Neural cell (in vitro differentiated cells): Measurements from ENCODE around the gene TOM1L1. TPM values are rescaled to one million over a fixed set of nuclear protein-coding genes. Genes with fewer than 3 reads are reported as not detected.

ENCODE experiments used
- H2AFZ ChIP-seq: fragments of 200-600, 300-800 bp; sonication (generic), shearing (Covaris generic); 2 replicates; pipeline ENCODE4 v1.6.0; 2014; ENCODE audit warnings: low read depth, mild to moderate bottlenecking, antibody characterized with exemption, low read length, moderate library complexity
- H3F3A ChIP-seq: fragments of 200-600 bp; shearing (Covaris generic); 2 replicates; pipeline ENCODE4 v1.6.1; 2016; ENCODE audit warnings: mild to moderate bottlenecking, moderate library complexity, mixed read lengths, antibody characterized with exemption, low read length; ENCODE audit not compliant: insufficient read depth, poor library complexity, severe bottlenecking
- H3K27ac ChIP-seq: fragments of 200-600, 300-800 bp; sonication (generic), shearing (Covaris generic); 2 replicates; pipeline ENCODE4 v1.5.1; 2014; ENCODE audit warnings: mild to moderate bottlenecking, low read length, moderate library complexity
- H3K27me3 ChIP-seq: fragments of 300-800, 200-600 bp; sonication (generic), shearing (Covaris generic); 2 replicates; pipeline ENCODE4 v1.6.0; 2014; ENCODE audit warnings: mild to moderate bottlenecking, low read depth, low read length, moderate library complexity; ENCODE audit not compliant: insufficient read depth
- H3K36me3 ChIP-seq: fragments of 300-800, 200-600 bp; sonication (generic), shearing (Covaris generic); 2 replicates; pipeline ENCODE4 v1.5.1; 2014; ENCODE audit warnings: mild to moderate bottlenecking, antibody characterized with exemption, low read length, moderate library complexity; ENCODE audit not compliant: insufficient read depth
- H3K4me2 ChIP-seq: fragments of 300-800, 200-600 bp; sonication (generic), shearing (Covaris generic); 2 replicates; pipeline ENCODE4 v1.6.0; 2014; ENCODE audit warnings: mild to moderate bottlenecking, low read length
- H3K4me3 ChIP-seq: fragments of 300-800, 200-600 bp; sonication (generic), shearing (Covaris generic); 2 replicates; pipeline ENCODE4 v1.5.1; 2014; ENCODE audit warnings: mild to moderate bottlenecking, low read length, moderate library complexity
- H3K79me2 ChIP-seq: fragments of 200-600 bp; shearing (Covaris generic); replicated peaks from 2 replicates; pipeline ENCODE4 v1.6.0; 2014; ENCODE audit warnings: mild to moderate bottlenecking, low read length, moderate library complexity; ENCODE audit not compliant: insufficient read depth
- H3K9ac ChIP-seq: fragments of 300-800, 200-600 bp; sonication (generic), shearing (Covaris generic); 2 replicates; pipeline ENCODE4 v1.6.1; 2016; ENCODE audit warnings: mild to moderate bottlenecking, low read length, mixed read lengths
- H3K9me2 ChIP-seq: fragments of 200-600 bp; shearing (Covaris generic); 2 replicates; pipeline ENCODE4 v1.6.1; 2016; ENCODE audit warnings: mild to moderate bottlenecking, low read length, mixed read lengths; ENCODE audit not compliant: insufficient read depth
- H3K9me3 ChIP-seq: fragments of 200-600, 300-800 bp; sonication (generic), shearing (Covaris generic); 2 replicates; pipeline ENCODE4 v1.6.1; 2016; ENCODE audit warnings: mild to moderate bottlenecking, mixed run types, low read length, moderate library complexity, mixed read lengths
- H4K20me1 ChIP-seq: fragments of 200-600 bp; shearing (Covaris generic); 2 replicates; pipeline ENCODE4 v1.6.1; 2016; ENCODE audit warnings: mild to moderate bottlenecking, mixed run types; ENCODE audit not compliant: insufficient read depth
- EZH2 ChIP-seq: fragments of 200-600, 300-800 bp; shearing (Covaris generic), sonication (generic); IDR thresholded peaks from 2 replicates; pipeline ENCODE4 v1.6.1; 2014; ENCODE audit warnings: antibody characterized with exemption, low read length, borderline replicate concordance, mild to moderate bottlenecking; ENCODE audit not compliant: insufficient read depth, poor library complexity, severe bottlenecking
- MXI1 ChIP-seq: fragments of 450-650 bp; conservative IDR thresholded peaks from 2 replicates; pipeline ENCODE4 v1.6.1; 2014; ENCODE audit warnings: antibody characterized with exemption, mild to moderate bottlenecking; ENCODE audit not compliant: poor library complexity, severe bottlenecking
- POLR2AphosphoS5 ChIP-seq: IDR thresholded peaks from 2 replicates; pipeline ENCODE4 v1.6.1; 2012
- SMC3 ChIP-seq: fragments of 450-650 bp; conservative IDR thresholded peaks from 2 replicates; pipeline ENCODE4 v1.6.1; 2014; ENCODE audit warnings: antibody characterized with exemption, mild to moderate bottlenecking, moderate library complexity; ENCODE audit not compliant: poor library complexity
- TAF1 ChIP-seq: IDR thresholded peaks from 2 replicates; pipeline ENCODE4 v1.6.1; 2012; ENCODE audit warnings: low read depth
- polyA plus RNA-seq: library from polyadenylated mRNA; depleted of rRNA; stranded (reverse); fragments of >200 nt; gene quantifications from 2 replicates; pipeline ENCODE4 v1.2.3, GENCODE V29; 2014
- TF ChIP-seq, protein P1 (sequence below): IDR thresholded peaks from 2 replicates; pipeline ENCODE4 v1.6.1; 2012; ENCODE audit warnings: borderline replicate concordance

Gene TOM1L1
- polyA plus RNA-seq, 1 donor from 2014 or later = 13.6 TPM

GRCh38 chr17:54919425-54919824, 18.8 kb downstream of the TOM1L1 start:
- Histone ChIP-seq H3K27ac (no peak overlapping the region), H3K79me2 (no peaks in the 10 kb centered on the region), H3K27me3 (no peaks in the 10 kb centered on the region), H3K36me3 (no peaks in the 10 kb centered on the region), H3K9me2 (no peaks in the 10 kb centered on the region), H3K4me2 (no peak overlapping the region), H3K9me3 (no peaks in the 10 kb centered on the region), H3F3A (no peaks in the 10 kb centered on the region), H2AFZ (no peak overlapping the region), H3K4me3 (no peak overlapping the region), H4K20me1 (no peaks in the 10 kb centered on the region), H3K9ac (no peak overlapping the region)
- no peak for TF ChIP-seq MXI1
- no peak for TF ChIP-seq TAF1

- H3K27ac ChIP-seq = no peak overlapping the region
- H3K9ac ChIP-seq = no peak overlapping the region
- H3K4me2 ChIP-seq = no peak overlapping the region
- no peaks in the 10 kb centered on the region for H3K36me3 ChIP-seq
- H3K4me3 ChIP-seq = no peak overlapping the region
- TF ChIP-seq EZH2 (no peak), TAF1 (no peak)
- no peaks in the 10 kb centered on the region for H3K27me3 ChIP-seq
- H2AFZ ChIP-seq = no peak overlapping the region
- no peaks in the 10 kb centered on the region for H3K79me2 ChIP-seq
- no peaks in the 10 kb centered on the region for H3F3A ChIP-seq
- no peaks in the 10 kb centered on the region for H3K9me2 ChIP-seq
- no peaks in the 10 kb centered on the region for H3K9me3 ChIP-seq
- H4K20me1 ChIP-seq = no peaks in the 10 kb centered on the region
These were observed 20.2 kb downstream of the TOM1L1 start for GRCh38 chr17:54920819-54921218.

- Histone ChIP-seq H3K9me2 (no peaks in the 10 kb centered on the region), H3K4me3 (no peak overlapping the region), H3K36me3 (no peaks in the 10 kb centered on the region), H2AFZ (no peak overlapping the region), H3F3A (no peaks in the 10 kb centered on the region), H3K9ac (no peak overlapping the region), H3K27ac (no peak overlapping the region), H3K4me2 (no peak overlapping the region), H4K20me1 (no peaks in the 10 kb centered on the region), H3K9me3 (no peaks in the 10 kb centered on the region), H3K79me2 (no peaks in the 10 kb centered on the region), H3K27me3 (no peaks in the 10 kb centered on the region)
- no peak for TF ChIP-seq POLR2AphosphoS5
- no peak for TF ChIP-seq SMC3
- TF ChIP-seq, protein P1, sequence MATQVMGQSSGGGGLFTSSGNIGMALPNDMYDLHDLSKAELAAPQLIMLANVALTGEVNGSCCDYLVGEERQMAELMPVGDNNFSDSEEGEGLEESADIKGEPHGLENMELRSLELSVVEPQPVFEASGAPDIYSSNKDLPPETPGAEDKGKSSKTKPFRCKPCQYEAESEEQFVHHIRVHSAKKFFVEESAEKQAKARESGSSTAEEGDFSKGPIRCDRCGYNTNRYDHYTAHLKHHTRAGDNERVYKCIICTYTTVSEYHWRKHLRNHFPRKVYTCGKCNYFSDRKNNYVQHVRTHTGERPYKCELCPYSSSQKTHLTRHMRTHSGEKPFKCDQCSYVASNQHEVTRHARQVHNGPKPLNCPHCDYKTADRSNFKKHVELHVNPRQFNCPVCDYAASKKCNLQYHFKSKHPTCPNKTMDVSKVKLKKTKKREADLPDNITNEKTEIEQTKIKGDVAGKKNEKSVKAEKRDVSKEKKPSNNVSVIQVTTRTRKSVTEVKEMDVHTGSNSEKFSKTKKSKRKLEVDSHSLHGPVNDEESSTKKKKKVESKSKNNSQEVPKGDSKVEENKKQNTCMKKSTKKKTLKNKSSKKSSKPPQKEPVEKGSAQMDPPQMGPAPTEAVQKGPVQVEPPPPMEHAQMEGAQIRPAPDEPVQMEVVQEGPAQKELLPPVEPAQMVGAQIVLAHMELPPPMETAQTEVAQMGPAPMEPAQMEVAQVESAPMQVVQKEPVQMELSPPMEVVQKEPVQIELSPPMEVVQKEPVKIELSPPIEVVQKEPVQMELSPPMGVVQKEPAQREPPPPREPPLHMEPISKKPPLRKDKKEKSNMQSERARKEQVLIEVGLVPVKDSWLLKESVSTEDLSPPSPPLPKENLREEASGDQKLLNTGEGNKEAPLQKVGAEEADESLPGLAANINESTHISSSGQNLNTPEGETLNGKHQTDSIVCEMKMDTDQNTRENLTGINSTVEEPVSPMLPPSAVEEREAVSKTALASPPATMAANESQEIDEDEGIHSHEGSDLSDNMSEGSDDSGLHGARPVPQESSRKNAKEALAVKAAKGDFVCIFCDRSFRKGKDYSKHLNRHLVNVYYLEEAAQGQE = no peak
- TF ChIP-seq EZH2 = no peak
These were observed 23.8 kb downstream of the TOM1L1 start for GRCh38 chr17:54924405-54924804.

DNA sequence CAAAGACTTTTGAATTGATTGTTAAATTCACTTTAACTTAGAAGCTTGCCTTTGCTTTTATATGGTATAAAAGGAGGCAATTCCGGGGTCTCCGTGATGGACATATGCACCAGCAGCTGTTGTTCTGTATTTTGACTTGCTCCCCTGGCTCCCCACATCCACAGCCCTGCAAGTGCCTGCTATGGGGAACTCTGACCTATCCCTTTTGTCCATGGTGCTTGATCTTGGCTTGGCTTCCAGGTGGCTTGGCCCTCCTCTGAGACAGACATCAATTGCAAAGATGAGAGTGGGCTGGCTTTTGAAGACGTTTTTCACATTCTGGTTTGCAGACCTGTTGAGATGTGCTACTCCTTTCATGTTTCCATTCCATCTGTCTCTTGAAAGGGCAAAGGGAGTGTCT, 26.9 kb downstream of the TOM1L1 start:
- Histone ChIP-seq H3F3A (no peaks in the 10 kb centered on the region), H3K4me2 (no peak overlapping the region), H3K4me3 (no peak overlapping the region), H2AFZ (no peak overlapping the region), H4K20me1 (no peaks in the 10 kb centered on the region), H3K27me3 (no peaks in the 10 kb centered on the region), H3K27ac (no peak overlapping the region), H3K9me3 (no peaks in the 10 kb centered on the region), H3K9ac (no peak overlapping the region), H3K9me2 (no peaks in the 10 kb centered on the region), H3K36me3 (no peaks in the 10 kb centered on the region), H3K79me2 (no peaks in the 10 kb centered on the region)
- no peak for TF ChIP-seq POLR2AphosphoS5
